ENCODE results near the gene FKBP1A. TPM values are rescaled to one million over a fixed set of nuclear protein-coding genes. Genes with fewer than 3 reads are reported as not detected.

FKBP1A gene
- total and polyA plus RNA-seq, 4 donors = 87.2 to 261 (median 180) TPM

DNA sequence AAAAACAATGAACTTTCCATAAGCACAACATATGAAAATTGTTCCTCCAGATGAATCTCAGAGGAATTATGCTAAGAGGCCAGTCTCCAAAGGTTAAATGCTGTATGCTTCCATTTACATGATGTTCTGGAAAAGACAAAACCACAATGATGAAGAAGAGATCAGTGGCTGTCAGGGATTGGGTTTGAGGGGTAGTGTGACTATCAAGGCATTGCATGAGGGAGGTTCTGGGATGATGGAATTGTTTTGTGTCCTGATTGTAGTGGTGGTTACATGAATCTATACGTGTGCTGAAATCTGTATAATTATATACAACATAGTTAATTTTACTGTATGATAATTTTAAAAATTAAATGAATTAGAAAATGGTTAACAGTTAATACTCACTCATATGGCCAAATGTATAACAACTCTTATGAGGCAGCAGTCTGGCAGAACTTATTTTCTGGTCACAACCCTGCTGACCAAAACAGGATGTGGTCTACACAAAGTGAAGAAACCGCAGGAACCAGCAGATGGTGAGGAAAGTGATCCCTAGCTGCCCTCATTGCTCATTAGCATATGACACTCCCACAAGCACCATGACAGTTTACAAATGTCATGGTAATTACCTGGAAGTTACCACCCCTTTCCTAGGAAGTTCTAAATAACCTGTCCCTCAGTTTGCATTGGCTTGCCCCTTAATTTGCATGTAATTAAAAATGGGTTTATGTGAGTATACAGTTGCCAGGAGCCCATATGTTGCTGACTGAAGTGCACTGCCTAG is 41.9 kb upstream of the FKBP1A start:
- peaks cover 6% of the 10 kb centered on the region for H3K36me3 ChIP-seq (ENCODE audit: control insufficient read depth, insufficient read depth, low read length)
- no peaks in the 10 kb centered on the region for H3K27me3 ChIP-seq (ENCODE audit: control insufficient read depth, insufficient read depth, low read length)
- H3K27ac ChIP-seq (ENCODE audit: low read depth, low read length) = no peak overlapping the region
- no peaks in the 10 kb centered on the region for H3K4me1 ChIP-seq (ENCODE audit: control insufficient read depth, insufficient read depth, low read length)
- H3K9me3 ChIP-seq (ENCODE audit: control insufficient read depth, insufficient read depth, low read length) = no peaks in the 10 kb centered on the region
- no peak overlapping the region for H3K4me3 ChIP-seq (ENCODE audit: low read depth, low read length)
- WGBS (ENCODE audit: insufficient coverage) = 67% methylated on average over 1 of the region's 2 CpGs
- no peak for DNase-seq (ENCODE audit: low read depth in 4 of 6, low spot score in 6 of 6)

GRCh38 chr20:1431158-1431557 is 38.3 kb upstream of the FKBP1A start:
- H3K9me3 ChIP-seq (ENCODE audit: control insufficient read depth, insufficient read depth, low read length) = no peaks in the 10 kb centered on the region
- H3K4me1 ChIP-seq (ENCODE audit: control insufficient read depth, insufficient read depth, low read length) = peaks cover 9% of the 10 kb centered on the region
- H3K4me3 ChIP-seq (ENCODE audit: low read depth, low read length) = no peak overlapping the region
- no peak overlapping the region for H3K27ac ChIP-seq (ENCODE audit: low read depth, low read length)
- peak in 1 of 6 donors; percentile 37 for DNase-seq (ENCODE audit: low read depth in 4 of 6, low spot score in 6 of 6)
- H3K27me3 ChIP-seq (ENCODE audit: control insufficient read depth, insufficient read depth, low read length) = no peaks in the 10 kb centered on the region
- no peaks in the 10 kb centered on the region for H3K36me3 ChIP-seq (ENCODE audit: control insufficient read depth, insufficient read depth, low read length)
- WGBS (ENCODE audit: insufficient coverage) = no CpG with 5 or more reads among the region's 1 CpG

DNA sequence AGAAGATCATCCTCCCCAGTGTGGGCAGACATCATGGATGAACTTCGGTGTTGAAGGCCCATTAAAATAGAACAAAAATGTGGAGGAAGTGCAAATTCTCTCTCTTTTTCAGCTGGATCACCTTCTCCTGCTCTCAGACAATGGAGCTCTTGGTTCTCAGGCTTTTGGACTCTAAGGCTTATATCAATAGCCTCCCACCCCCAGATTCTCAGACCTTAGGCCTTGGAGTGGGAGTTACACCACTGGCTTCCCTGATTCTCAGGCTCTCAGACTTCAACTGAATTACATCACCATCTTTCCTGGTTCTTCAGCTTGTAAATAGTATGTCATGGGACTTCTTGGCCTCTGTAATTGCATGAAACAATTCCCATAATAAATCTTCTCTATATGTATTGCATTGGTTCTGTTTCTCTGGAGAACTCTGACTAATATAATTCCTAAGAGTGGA is 37.2 kb upstream of the FKBP1A start:
- no peak for DNase-seq (ENCODE audit: low read depth in 4 of 6, low spot score in 6 of 6)
- Histone ChIP-seq H3K4me3 (ENCODE audit: low read depth, low read length) (no peak overlapping the region), H3K36me3 (ENCODE audit: control insufficient read depth, insufficient read depth, low read length) (no peaks in the 10 kb centered on the region), H3K27me3 (ENCODE audit: control insufficient read depth, insufficient read depth, low read length) (no peaks in the 10 kb centered on the region), H3K27ac (ENCODE audit: low read depth, low read length) (no peak overlapping the region), H3K9me3 (ENCODE audit: control insufficient read depth, insufficient read depth, low read length) (no peaks in the 10 kb centered on the region), H3K4me1 (ENCODE audit: control insufficient read depth, insufficient read depth, low read length) (peaks cover 9% of the 10 kb centered on the region)
- WGBS (ENCODE audit: insufficient coverage) = no CpG with 5 or more reads among the region's 1 CpG

GRCh38 chr20:1429143-1429728 is 36.4 kb upstream of the FKBP1A start:
- H3K9me3 ChIP-seq (ENCODE audit: control insufficient read depth, insufficient read depth, low read length) = no peaks in the 10 kb centered on the region
- H3K4me3 ChIP-seq (ENCODE audit: low read depth, low read length) = no peak overlapping the region
- H3K27ac ChIP-seq (ENCODE audit: low read depth, low read length) = no peak overlapping the region
- WGBS (ENCODE audit: insufficient coverage) = 90% methylated on average over 2 of the region's 4 CpGs
- H3K4me1 ChIP-seq (ENCODE audit: control insufficient read depth, insufficient read depth, low read length) = peaks cover 9% of the 10 kb centered on the region
- H3K27me3 ChIP-seq (ENCODE audit: control insufficient read depth, insufficient read depth, low read length) = no peaks in the 10 kb centered on the region
- no peak for DNase-seq (ENCODE audit: low read depth in 4 of 6, low spot score in 6 of 6)
- no peaks in the 10 kb centered on the region for H3K36me3 ChIP-seq (ENCODE audit: control insufficient read depth, insufficient read depth, low read length)

DNA sequence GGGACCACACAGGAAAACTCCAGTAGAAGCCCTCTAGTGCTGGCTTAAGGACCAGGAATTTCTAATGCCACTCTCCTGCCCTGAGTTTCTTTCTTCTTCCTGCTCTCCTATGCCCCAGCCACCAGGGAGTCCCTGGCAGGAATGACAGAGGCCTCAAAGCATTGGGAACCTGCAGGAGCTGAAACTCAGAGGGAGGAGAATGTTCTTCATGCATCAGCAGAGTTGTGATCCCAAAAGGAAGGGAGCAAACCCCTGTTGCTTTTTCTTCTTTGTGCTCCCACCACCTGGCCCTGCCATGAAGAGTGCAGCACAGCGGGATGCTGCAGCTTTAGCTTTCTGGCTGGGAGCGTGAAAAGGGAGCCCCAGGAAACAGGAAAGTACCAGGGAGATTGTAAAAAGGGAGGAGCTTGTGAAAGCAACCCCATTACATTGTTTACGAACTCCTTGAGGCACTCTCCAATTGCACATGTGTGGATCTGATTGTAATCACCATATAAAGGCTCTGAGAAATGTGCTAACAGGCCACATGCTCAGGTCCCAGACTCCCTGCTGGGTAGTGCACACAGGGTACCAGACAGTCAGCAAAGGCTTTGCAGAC is 34.7 kb upstream of the FKBP1A start:
- no peak overlapping the region for H3K4me3 ChIP-seq (ENCODE audit: low read depth, low read length)
- no peaks in the 10 kb centered on the region for H3K27me3 ChIP-seq (ENCODE audit: control insufficient read depth, insufficient read depth, low read length)
- H3K9me3 ChIP-seq (ENCODE audit: control insufficient read depth, insufficient read depth, low read length) = no peaks in the 10 kb centered on the region
- peaks cover 15% of the 10 kb centered on the region for H3K4me1 ChIP-seq (ENCODE audit: control insufficient read depth, insufficient read depth, low read length)
- no peaks in the 10 kb centered on the region for H3K36me3 ChIP-seq (ENCODE audit: control insufficient read depth, insufficient read depth, low read length)
- 8% methylated on average over 2 of the region's 3 CpGs for WGBS (ENCODE audit: insufficient coverage)
- no peak overlapping the region for H3K27ac ChIP-seq (ENCODE audit: low read depth, low read length)
- peak in 2 of 6 donors; percentile 21 to 57 for DNase-seq (ENCODE audit: low read depth in 4 of 6, low spot score in 6 of 6)

- H3K9me3 ChIP-seq (ENCODE audit: control insufficient read depth, insufficient read depth, low read length) = no peaks in the 10 kb centered on the region
- no peak for DNase-seq (ENCODE audit: low read depth in 4 of 6, low spot score in 6 of 6)
- no peak overlapping the region for H3K4me3 ChIP-seq (ENCODE audit: low read depth, low read length)
- WGBS (ENCODE audit: insufficient coverage) = 71% methylated on average over 3 of the region's 4 CpGs
- H3K4me1 ChIP-seq (ENCODE audit: control insufficient read depth, insufficient read depth, low read length) = peaks cover 15% of the 10 kb centered on the region
- no peaks in the 10 kb centered on the region for H3K36me3 ChIP-seq (ENCODE audit: control insufficient read depth, insufficient read depth, low read length)
- no peak overlapping the region for H3K27ac ChIP-seq (ENCODE audit: low read depth, low read length)
- H3K27me3 ChIP-seq (ENCODE audit: control insufficient read depth, insufficient read depth, low read length) = no peaks in the 10 kb centered on the region
Measured at GRCh38 chr20:1426231-1426849, 33.5 kb upstream of the FKBP1A start.

DNA sequence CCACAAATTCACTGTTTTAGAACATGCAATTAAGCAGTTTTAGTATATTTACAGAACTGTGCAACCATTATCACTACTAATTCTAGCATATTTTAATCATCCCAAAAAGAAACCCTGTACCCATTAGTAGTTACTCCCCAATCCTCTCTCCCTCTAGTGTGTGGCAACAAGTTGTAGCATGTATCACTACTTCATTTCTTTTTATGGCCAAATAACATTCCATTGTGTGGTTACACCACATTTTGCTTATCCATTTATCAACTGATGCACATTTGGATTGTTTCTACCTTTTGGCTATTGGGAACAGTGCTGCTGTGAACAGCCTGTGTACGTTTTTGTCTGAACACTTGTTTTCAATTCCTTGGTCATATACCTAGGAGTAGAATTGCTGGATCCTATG is 31.5 kb upstream of the FKBP1A start:
- 40% methylated on average over 1 of the region's 1 CpG for WGBS (ENCODE audit: insufficient coverage)
- Histone ChIP-seq H3K27me3 (ENCODE audit: control insufficient read depth, insufficient read depth, low read length) (no peaks in the 10 kb centered on the region), H3K4me1 (ENCODE audit: control insufficient read depth, insufficient read depth, low read length) (peaks cover 15% of the 10 kb centered on the region), H3K27ac (ENCODE audit: low read depth, low read length) (no peak overlapping the region), H3K9me3 (ENCODE audit: control insufficient read depth, insufficient read depth, low read length) (no peaks in the 10 kb centered on the region), H3K36me3 (ENCODE audit: control insufficient read depth, insufficient read depth, low read length) (no peaks in the 10 kb centered on the region), H3K4me3 (ENCODE audit: low read depth, low read length) (no peak overlapping the region)
- DNase-seq (ENCODE audit: low read depth in 4 of 6, low spot score in 6 of 6) = no peak

GRCh38 chr20:1423625-1424106 is 30.8 kb upstream of the FKBP1A start:
- Histone ChIP-seq H3K27me3 (ENCODE audit: control insufficient read depth, insufficient read depth, low read length) (no peaks in the 10 kb centered on the region), H3K27ac (ENCODE audit: low read depth, low read length) (peak overlapping the region; percentile 40), H3K4me3 (ENCODE audit: low read depth, low read length) (no peak overlapping the region), H3K36me3 (ENCODE audit: control insufficient read depth, insufficient read depth, low read length) (no peaks in the 10 kb centered on the region), H3K9me3 (ENCODE audit: control insufficient read depth, insufficient read depth, low read length) (no peaks in the 10 kb centered on the region), H3K4me1 (ENCODE audit: control insufficient read depth, insufficient read depth, low read length) (peaks cover 15% of the 10 kb centered on the region)
- 16% methylated on average over 6 of the region's 7 CpGs for WGBS (ENCODE audit: insufficient coverage)
- DNase-seq (ENCODE audit: low read depth in 4 of 6, low spot score in 6 of 6) = peak; percentile 26 to 94 (median 56)

- DNase-seq (ENCODE audit: low read depth in 4 of 6, low spot score in 6 of 6) = no peak
- Histone ChIP-seq H3K9me3 (ENCODE audit: control insufficient read depth, insufficient read depth, low read length) (no peaks in the 10 kb centered on the region), H3K36me3 (ENCODE audit: control insufficient read depth, insufficient read depth, low read length) (no peaks in the 10 kb centered on the region), H3K27me3 (ENCODE audit: control insufficient read depth, insufficient read depth, low read length) (no peaks in the 10 kb centered on the region), H3K27ac (ENCODE audit: low read depth, low read length) (no peak overlapping the region), H3K4me3 (ENCODE audit: low read depth, low read length) (no peak overlapping the region), H3K4me1 (ENCODE audit: control insufficient read depth, insufficient read depth, low read length) (peaks cover 15% of the 10 kb centered on the region)
- WGBS (ENCODE audit: insufficient coverage) = 98% methylated on average over 3 of the region's 6 CpGs
Measured at GRCh38 chr20:1423206-1423605, 30.4 kb upstream of the FKBP1A start.

All from spinal cord (tissue), 10 donors.